ENCODE results near the gene KIF14.

GRCh38 chr1:200634261-200635122 lies 13.9 kb upstream of the KIF14 start:
- TF ChIP-seq TCF7L2 (IDR thresholded peaks at IDR 0.05; ENCODE audit: low read depth, low read length) (no peak), POLR2AphosphoS5 (IDR thresholded peaks at IDR 0.05; ENCODE audit: low read depth, low read length) (no peak)

Measured in Panc1 (cell line).